ENCODE measurements around the gene GALNT5.

The GALNT5 gene

GRCh38 chr2:157311706-157312105 lies 54.2 kb downstream of the GALNT5 start:
- no peak for DNase-seq (ENCODE audit: low read depth)
- TF ChIP-seq CTCF (IDR thresholded peaks at IDR 0.05; ENCODE audit: insufficient read depth, low read depth, low read length, missing control alignments) = no peak
- no peak overlapping the region for H3K4me3 ChIP-seq (ENCODE audit: low read length)

DNA sequence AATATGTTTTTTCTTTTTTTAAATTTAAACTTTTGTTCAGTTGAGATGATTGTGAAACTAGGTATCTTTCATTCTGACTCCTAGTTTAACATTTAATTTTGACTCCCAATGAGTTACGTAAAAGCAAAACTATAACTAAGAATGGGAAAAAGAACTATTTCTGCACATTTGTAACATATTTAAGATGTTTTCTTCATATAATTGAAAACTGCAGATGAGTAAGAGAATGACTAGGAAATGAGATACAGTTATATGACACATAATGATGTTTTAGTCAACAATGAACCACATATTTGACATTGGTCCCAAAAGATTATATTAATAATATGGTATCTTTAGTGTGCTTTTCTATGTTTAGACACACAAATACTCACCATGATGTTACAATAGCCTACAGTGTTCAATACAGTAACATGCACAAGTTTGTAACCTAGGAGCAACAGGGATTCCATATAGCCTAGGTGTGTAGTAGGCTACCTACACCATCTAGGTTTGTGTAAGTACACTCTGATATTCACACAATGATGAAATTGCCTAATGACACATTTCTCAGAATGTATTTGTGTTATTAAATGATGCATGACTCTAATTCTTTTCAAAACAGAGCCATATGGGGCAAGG lies 55.5 kb downstream of the GALNT5 start:
- no peak for DNase-seq (ENCODE audit: low read depth)
- no peak for TF ChIP-seq CTCF (IDR thresholded peaks at IDR 0.05; ENCODE audit: insufficient read depth, low read depth, low read length, missing control alignments)
- H3K4me3 ChIP-seq (ENCODE audit: low read length) = no peak overlapping the region

DNA sequence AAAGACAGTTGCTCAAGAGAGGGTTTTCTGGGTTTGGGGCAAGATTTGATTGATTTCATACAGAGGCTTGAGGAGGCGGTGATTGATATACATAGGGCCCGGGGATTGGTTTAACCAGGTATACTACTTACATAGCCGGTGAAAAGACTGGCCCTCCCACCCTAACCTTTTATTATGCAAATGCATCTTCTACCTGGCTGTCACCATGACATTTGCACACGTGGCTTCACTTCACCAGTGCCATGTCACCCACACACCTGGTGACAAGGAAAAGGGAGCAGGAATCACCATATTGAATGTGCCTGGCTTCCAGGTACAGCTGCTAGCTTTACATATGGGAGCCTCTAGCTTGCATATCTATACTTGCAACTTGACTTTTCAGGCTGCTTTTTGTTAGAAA lies 58.4 kb downstream of the GALNT5 start:
- H3K4me3 ChIP-seq (ENCODE audit: low read length) = no peak overlapping the region
- DNase-seq (ENCODE audit: low read depth) = no peak
- TF ChIP-seq CTCF (IDR thresholded peaks at IDR 0.05; ENCODE audit: insufficient read depth, low read depth, low read length, missing control alignments) = no peak

- TF ChIP-seq CTCF (IDR thresholded peaks at IDR 0.05; ENCODE audit: insufficient read depth, low read depth, low read length, missing control alignments) = no peak
- no peak overlapping the region for H3K4me3 ChIP-seq (ENCODE audit: low read length)
- DNase-seq (ENCODE audit: low read depth) = no peak
These were observed 61.4 kb downstream of the GALNT5 start for GRCh38 chr2:157318884-157319283.

GRCh38 chr2:157319795-157320194 lies 62.3 kb downstream of the GALNT5 start:
- no peak overlapping the region for H3K4me3 ChIP-seq (ENCODE audit: low read length)
- DNase-seq (ENCODE audit: low read depth) = no peak
- no peak for TF ChIP-seq CTCF (IDR thresholded peaks at IDR 0.05; ENCODE audit: insufficient read depth, low read depth, low read length, missing control alignments)

- DNase-seq (ENCODE audit: low read depth) = no peak
- H3K4me3 ChIP-seq (ENCODE audit: low read length) = no peak overlapping the region
These were observed 62.9 kb downstream of the GALNT5 start for GRCh38 chr2:157320409-157320808.

More at GRCh38 chr2:157320409-157320808, 62.9 kb downstream of the GALNT5 start:
- no peak for TF ChIP-seq CTCF (IDR thresholded peaks at IDR 0.05; ENCODE audit: insufficient read depth, low read depth, low read length, missing control alignments)
